RPMI7951 (cell line): Measurements from ENCODE around the gene USP7. TPM values are rescaled to one million over a fixed set of nuclear protein-coding genes. Genes with fewer than 3 reads are reported as not detected.
A peak's percentile ranks its signal among the peaks of the same experiment; 100 is the strongest.

Experiments
- DNase-seq: peaks from one replicate; pipeline ENCODE4 v3.0.0-alpha.2; 2012; ENCODE audit warnings: low read depth
- total RNA-seq: library from RNA; depleted of rRNA; stranded (reverse); fragments of >200 nt; shearing (Covaris generic); gene quantifications from 2 replicates; pipeline ENCODE4 v1.2.3, GENCODE V29; 2014

USP7 gene
- total RNA-seq, 1 experiment from 2014 or later = 46.9 TPM

- no peak for DNase-seq
These were observed 63.4 kb downstream of the USP7 start for GRCh38 chr16:8900343-8900742.

- no peak for DNase-seq
These were observed 63.9 kb downstream of the USP7 start for GRCh38 chr16:8899709-8900317.

GRCh38 chr16:8898660-8899318, 64.9 kb downstream of the USP7 start:
- DNase-seq = no peak

- DNase-seq = no peak
These were observed 68.9 kb downstream of the USP7 start for GRCh38 chr16:8894736-8895334.

GRCh38 chr16:8893976-8894690, 69.6 kb downstream of the USP7 start:
- DNase-seq = no peak

GRCh38 chr16:8893426-8893825, 70.3 kb downstream of the USP7 start:
- DNase-seq = no peak

GRCh38 chr16:8892101-8892575, 71.6 kb downstream of the USP7 start:
- no peak for DNase-seq

GRCh38 chr16:8890549-8890921, 73.2 kb downstream of the USP7 start:
- no peak for DNase-seq

- no peak for DNase-seq
These were observed 73.7 kb downstream of the USP7 start for GRCh38 chr16:8889893-8890548.

GRCh38 chr16:8888951-8889892, 74.5 kb downstream of the USP7 start:
- no peak for DNase-seq

GRCh38 chr16:8887952-8888560, 75.7 kb downstream of the USP7 start:
- peak; percentile 88 for DNase-seq

GRCh38 chr16:8887431-8887765, 76.3 kb downstream of the USP7 start:
- DNase-seq = no peak

- no peak for DNase-seq
These were observed 76.9 kb downstream of the USP7 start for GRCh38 chr16:8886593-8887430.

GRCh38 chr16:8885674-8886592, 77.8 kb downstream of the USP7 start:
- peak; percentile 71 for DNase-seq

- no peak for DNase-seq
These were observed 80.9 kb downstream of the USP7 start for GRCh38 chr16:8882725-8883377.

- no peak for DNase-seq
These were observed 81.6 kb downstream of the USP7 start, which contains the start of gene LITAFD for GRCh38 chr16:8882041-8882617. LITAFD (plus strand) TSS chr16:8882351; CDS start chr16:8884356, 2,005 bp downstream.

- DNase-seq = no peak
These were observed 82.7 kb downstream of the USP7 start for GRCh38 chr16:8880839-8881510.
